GM21723 (cell line): Measurements from ENCODE around the gene EMC8.

Experiments used
- ATAC-seq: cut with Tn5 transposase; IDR thresholded peaks from one replicate; pipeline ENCODE4 v1.9.1; 2021; ENCODE audit warnings: mild to moderate bottlenecking, moderate library complexity; ENCODE audit not compliant: unreplicated experiment

The EMC8 gene

DNA sequence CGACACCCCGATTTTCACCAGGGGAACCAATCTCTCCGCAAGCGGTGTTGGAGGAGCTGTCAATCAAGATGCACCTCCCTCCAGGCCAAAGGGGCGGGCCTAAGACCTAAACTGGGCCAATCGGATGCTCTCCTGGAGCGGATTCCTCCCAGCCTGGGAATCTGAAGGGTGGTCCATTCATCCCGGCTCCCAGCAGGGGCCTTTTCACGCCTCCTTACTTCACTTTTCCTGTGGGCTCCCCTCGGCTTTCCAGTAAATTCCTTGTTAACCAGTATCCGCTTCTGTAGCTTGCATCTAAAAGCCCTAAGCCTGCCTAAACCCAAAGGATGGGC is 65.5 kb downstream of the EMC8 start:
- no peak for ATAC-seq

DNA sequence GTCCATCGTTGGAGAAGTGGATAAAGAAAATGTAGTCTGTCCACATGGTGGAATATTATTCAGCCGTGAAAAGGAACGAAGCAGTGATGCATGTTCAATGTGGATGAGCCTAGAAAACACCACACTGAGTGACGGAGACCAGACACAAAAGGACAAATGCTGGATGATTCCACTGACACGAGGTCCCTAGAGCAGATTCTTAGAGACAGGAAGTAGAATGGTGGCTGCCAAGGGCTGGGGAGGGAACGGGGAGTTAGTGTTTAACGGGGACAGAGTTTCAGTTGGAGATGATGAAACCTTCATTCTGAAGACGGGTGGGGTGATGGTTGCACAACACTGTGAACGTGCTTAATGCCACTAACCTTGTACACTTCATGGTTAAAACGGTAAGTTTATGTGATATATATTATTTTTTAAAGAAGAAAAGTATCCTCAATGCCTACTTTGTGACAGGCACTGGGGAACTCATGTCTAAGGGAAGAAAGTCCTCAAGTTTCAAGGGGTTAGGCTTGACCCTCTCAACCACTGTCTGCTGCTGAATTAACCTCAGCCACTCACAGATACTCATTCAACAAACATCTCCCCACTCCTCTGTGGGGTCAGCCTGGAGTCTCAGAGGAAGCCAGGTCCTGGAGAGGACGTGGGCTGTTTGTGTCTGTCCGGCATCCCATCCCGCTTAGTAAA is 66.0 kb downstream of the EMC8 start:
- no peak for ATAC-seq

DNA sequence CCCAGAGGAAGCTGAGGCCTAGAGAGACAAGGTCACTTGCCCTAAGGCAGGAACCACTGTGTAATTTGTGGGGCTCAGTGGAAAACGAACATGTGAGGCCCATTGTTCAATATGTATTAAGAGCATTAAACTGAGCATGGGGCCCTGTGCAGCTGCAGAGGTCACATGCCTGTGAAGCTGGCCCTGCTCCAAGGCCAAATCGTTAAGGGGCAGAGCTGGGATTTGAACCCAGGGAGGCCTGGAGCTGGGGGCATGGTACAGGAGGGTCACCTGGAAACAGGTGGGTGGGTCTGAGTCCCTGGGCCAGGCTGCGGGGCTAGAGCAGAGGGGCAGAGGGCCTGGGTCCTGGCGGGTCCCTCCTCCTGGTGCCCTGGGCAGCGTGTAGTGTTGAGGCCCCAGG is 68.2 kb downstream of the EMC8 start:
- no peak for ATAC-seq

DNA sequence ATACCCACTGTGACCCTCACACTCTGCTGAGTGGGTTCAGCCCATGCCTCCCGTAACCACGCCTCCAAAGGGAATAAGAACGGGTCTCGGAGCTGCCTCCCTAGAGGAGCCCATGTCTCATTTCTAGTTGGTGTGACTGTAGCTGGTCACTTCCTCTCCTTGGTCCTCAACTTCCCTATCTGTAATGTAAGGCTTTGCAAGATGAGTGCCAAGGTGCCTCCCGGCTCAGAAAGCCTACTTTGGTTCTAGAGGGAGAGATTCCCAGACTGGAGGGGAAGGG is 69.2 kb downstream of the EMC8 start:
- no peak for ATAC-seq

DNA sequence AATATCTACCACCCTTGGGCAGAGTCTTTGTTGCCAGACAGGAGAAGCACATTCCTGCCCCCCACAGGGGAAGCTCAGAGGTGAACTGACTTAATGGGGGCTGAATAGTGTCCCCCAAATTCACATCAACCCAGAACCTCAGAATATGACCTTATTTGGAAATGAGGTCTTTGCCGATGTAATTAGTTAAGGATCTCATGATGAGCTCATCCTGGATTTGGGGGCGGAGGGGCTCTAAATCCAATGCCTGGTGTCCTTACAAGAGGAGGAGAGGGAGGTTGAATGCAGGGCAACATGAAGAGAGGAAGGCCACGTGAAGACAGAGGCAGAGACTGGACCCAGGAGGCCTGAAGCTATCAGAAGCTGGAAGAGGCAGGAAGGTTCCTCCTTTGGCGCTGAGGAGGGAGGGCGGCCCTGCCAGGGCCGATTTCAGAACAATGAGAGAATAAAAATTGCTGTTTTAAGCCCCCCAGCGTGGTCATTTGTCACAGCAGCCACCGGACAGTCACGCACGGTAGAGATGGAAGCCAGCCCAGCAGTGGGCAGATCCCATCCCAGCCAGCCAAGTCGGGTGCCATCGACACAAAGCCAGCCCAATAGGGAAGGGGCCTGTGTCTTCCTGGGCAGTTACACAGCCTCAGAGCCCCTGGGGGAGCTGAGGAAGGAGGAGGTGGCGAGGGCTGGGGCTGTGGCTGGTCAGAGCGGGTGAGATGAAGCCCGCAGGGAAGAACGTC is 69.7 kb downstream of the EMC8 start:
- no peak for ATAC-seq

DNA sequence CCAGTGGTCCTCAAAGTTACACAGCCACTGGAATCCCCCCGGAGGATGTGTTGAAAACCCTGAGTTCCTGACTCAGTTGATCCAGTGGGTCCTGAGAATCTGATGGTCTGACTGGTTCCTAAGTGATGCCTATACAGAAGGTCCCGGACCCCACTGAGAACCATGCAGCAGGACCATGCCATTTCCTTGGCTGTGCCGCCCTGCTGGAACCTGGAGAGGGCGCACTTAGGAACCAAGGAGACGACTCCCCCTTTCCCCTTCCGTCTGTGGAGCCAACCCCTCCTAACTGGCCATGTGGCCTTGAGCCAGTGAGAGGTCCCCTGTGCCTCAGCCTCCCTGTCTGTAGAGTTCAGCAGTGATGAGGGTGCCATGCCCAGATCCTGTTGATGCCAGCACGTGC is 70.5 kb downstream of the EMC8 start:
- no peak for ATAC-seq
